Karpas-422 (cell line): ENCODE results near the gene MEF2A. TPM values are rescaled to one million over a fixed set of nuclear protein-coding genes. Genes with fewer than 3 reads are reported as not detected.
A peak's percentile ranks its signal among the peaks of the same experiment; 100 is the strongest.

Experiments
- DNase-seq: peaks from one replicate; pipeline ENCODE4 v3.0.0-alpha.2; 2015
- H2AFZ ChIP-seq: fragments of 200-600 bp; sonication (generic); 2 replicates; pipeline ENCODE4 v1.6.1; 2014; ENCODE audit warnings: antibody characterized with exemption, low read length, mixed read lengths
- H3K27ac ChIP-seq: fragments of 200-600 bp; sonication (generic); 2 replicates; pipeline ENCODE4 v1.5.1; 2014; ENCODE audit warnings: mild to moderate bottlenecking, low read length, moderate library complexity
- H3K27me3 ChIP-seq: fragments of 200-600 bp; sonication (generic); 2 replicates; pipeline ENCODE4 v1.6.1; 2014; ENCODE audit warnings: low read length, mixed read lengths
- H3K36me3 ChIP-seq: fragments of 200-600 bp; sonication (generic); 2 replicates; pipeline ENCODE4 v1.6.1; 2014; ENCODE audit warnings: low read length, mixed read lengths; ENCODE audit not compliant: insufficient read depth
- H3K4me1 ChIP-seq: fragments of 200-600 bp; sonication (generic); 2 replicates; pipeline ENCODE4 v1.6.1; 2014; ENCODE audit warnings: mild to moderate bottlenecking, low read length, mixed read lengths
- H3K4me2 ChIP-seq: fragments of 200-600 bp; sonication (generic); 2 replicates; pipeline ENCODE4 v1.6.1; 2014; ENCODE audit warnings: low read length, low read depth, mild to moderate bottlenecking; ENCODE audit not compliant: poor library complexity, severe bottlenecking
- H3K4me3 ChIP-seq: fragments of 200-600 bp; sonication (generic); 2 replicates; pipeline ENCODE4 v1.5.1; 2014; ENCODE audit warnings: mild to moderate bottlenecking, antibody characterized with exemption, low read length, mixed read lengths
- H3K79me2 ChIP-seq: fragments of 200-600 bp; sonication (generic); 2 replicates; pipeline ENCODE4 v1.6.1; 2014; ENCODE audit warnings: mild to moderate bottlenecking, low read length, mixed read lengths
- H3K9ac ChIP-seq: fragments of 200-600 bp; sonication (generic); 2 replicates; pipeline ENCODE4 v1.6.0; 2014; ENCODE audit warnings: low read length
- H3K9me2 ChIP-seq: fragments of 200-600 bp; sonication (generic), shearing (Covaris generic); replicated peaks from 2 replicates; pipeline ENCODE4 v1.6.0; 2014; ENCODE audit warnings: mild to moderate bottlenecking, low read length, moderate library complexity; ENCODE audit not compliant: insufficient read depth
- H3K9me3 ChIP-seq: fragments of 300-700, 200-600 bp; sonication (generic); 2 replicates; pipeline ENCODE4 v1.6.1; 2014; ENCODE audit warnings: low read length, mixed read lengths
- H4K20me1 ChIP-seq: fragments of 200-600 bp; sonication (generic); 2 replicates; pipeline ENCODE4 v1.6.1; 2014; ENCODE audit warnings: mild to moderate bottlenecking, antibody characterized with exemption, low read length, low read depth; ENCODE audit not compliant: insufficient read depth
- total RNA-seq: library from RNA; depleted of rRNA; stranded (reverse); fragments of >200 nt; shearing (Covaris generic); gene quantifications from 2 replicates; pipeline ENCODE4 v1.2.3, GENCODE V29; 2014; ENCODE audit warnings: low replicate concordance

Gene MEF2A
- total RNA-seq, 1 experiment from 2014 or later = 144 TPM

GRCh38 chr15:99615460-99615859, 49.7 kb downstream of the MEF2A start:
- Histone ChIP-seq H3K36me3 (peaks cover 6% of the 10 kb centered on the region; the same call in 1 of the 2 replicates), H3K9ac (no peak overlapping the region), H3K9me2 (no peaks in the 10 kb centered on the region), H3K4me2 (peak overlapping the region; percentile 21), H3K4me1 (peaks cover 48% of the 10 kb centered on the region), H2AFZ (no peak overlapping the region), H3K27ac (peak overlapping the region; percentile 50), H3K4me3 (no peak overlapping the region), H3K79me2 (peaks cover 100% of the 10 kb centered on the region), H3K27me3 (no peaks in the 10 kb centered on the region), H3K9me3 (no peaks in the 10 kb centered on the region), H4K20me1 (peaks cover 5% of the 10 kb centered on the region)
- DNase-seq = no peak

DNA sequence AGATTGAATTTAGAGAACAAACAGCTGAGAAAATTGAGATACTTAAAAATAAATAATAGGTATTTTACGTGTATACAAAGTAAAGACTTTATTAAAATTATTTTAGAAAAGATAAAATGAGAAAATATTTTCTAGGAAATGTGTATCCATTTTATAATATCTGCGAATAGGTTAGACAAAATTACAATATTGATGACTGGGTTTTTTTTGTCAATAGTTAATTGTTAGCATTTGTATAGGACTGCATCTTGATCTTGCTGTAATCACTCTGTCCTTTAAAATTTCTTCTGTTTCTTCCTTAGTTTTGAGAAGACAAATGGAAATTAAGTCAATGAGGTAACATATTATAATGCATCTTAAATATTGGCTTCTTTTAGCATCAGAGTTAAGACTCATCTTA, 50.3 kb downstream of the MEF2A start:
- Histone ChIP-seq H3K27ac (no peak overlapping the region; the same call in 1 of the 2 replicates), H2AFZ (no peak overlapping the region), H3K4me2 (no peak overlapping the region), H3K4me3 (no peak overlapping the region), H3K9me3 (no peaks in the 10 kb centered on the region), H3K36me3 (peaks cover 10% of the 10 kb centered on the region), H3K4me1 (peaks cover 47% of the 10 kb centered on the region), H3K9ac (no peak overlapping the region), H3K9me2 (no peaks in the 10 kb centered on the region), H3K27me3 (no peaks in the 10 kb centered on the region), H3K79me2 (peaks cover 100% of the 10 kb centered on the region), H4K20me1 (peaks cover 5% of the 10 kb centered on the region)
- no peak for DNase-seq

- peak overlapping the region; percentile 17 for H3K4me2 ChIP-seq
- H3K79me2 ChIP-seq = peaks cover 100% of the 10 kb centered on the region
Measured at GRCh38 chr15:99616773-99617342, 51.1 kb downstream of the MEF2A start.

GRCh38 chr15:99618941-99619411, 53.2 kb downstream of the MEF2A start:
- Histone ChIP-seq H3K4me1 (peaks cover 30% of the 10 kb centered on the region), H3K4me2 (no peak overlapping the region), H3K79me2 (peaks cover 99% of the 10 kb centered on the region)

More at GRCh38 chr15:99616773-99617342, 51.1 kb downstream of the MEF2A start:
- Histone ChIP-seq H3K4me3 (no peak overlapping the region), H3K9me2 (no peaks in the 10 kb centered on the region), H4K20me1 (no peaks in the 10 kb centered on the region), H3K4me1 (peaks cover 40% of the 10 kb centered on the region), H3K36me3 (peaks cover 18% of the 10 kb centered on the region), H2AFZ (no peak overlapping the region), H3K9ac (no peak overlapping the region), H3K27ac (peak overlapping the region; percentile 32; the same call in 1 of the 2 replicates), H3K9me3 (no peaks in the 10 kb centered on the region), H3K27me3 (no peaks in the 10 kb centered on the region)
- no peak for DNase-seq

GRCh38 chr15:99619712-99620111, 53.9 kb downstream of the MEF2A start:
- no peaks in the 10 kb centered on the region for H4K20me1 ChIP-seq
- H3K27me3 ChIP-seq = no peaks in the 10 kb centered on the region
- no peak overlapping the region for H3K4me2 ChIP-seq
- no peaks in the 10 kb centered on the region for H3K9me3 ChIP-seq
- no peaks in the 10 kb centered on the region for H3K9me2 ChIP-seq
- no peak overlapping the region for H2AFZ ChIP-seq
- no peak overlapping the region for H3K27ac ChIP-seq
- no peak overlapping the region for H3K4me3 ChIP-seq
- H3K79me2 ChIP-seq = peaks cover 99% of the 10 kb centered on the region
- H3K9ac ChIP-seq = no peak overlapping the region
- H3K36me3 ChIP-seq = peaks cover 40% of the 10 kb centered on the region
- peaks cover 22% of the 10 kb centered on the region for H3K4me1 ChIP-seq
- no peak for DNase-seq

More at GRCh38 chr15:99618941-99619411, 53.2 kb downstream of the MEF2A start:
- Histone ChIP-seq H4K20me1 (no peaks in the 10 kb centered on the region), H3K9me2 (no peaks in the 10 kb centered on the region), H3K4me3 (no peak overlapping the region), H3K27me3 (no peaks in the 10 kb centered on the region), H3K36me3 (peaks cover 33% of the 10 kb centered on the region), H3K9ac (no peak overlapping the region), H3K9me3 (no peaks in the 10 kb centered on the region), H3K27ac (no peak overlapping the region), H2AFZ (no peak overlapping the region)
- no peak for DNase-seq

DNA sequence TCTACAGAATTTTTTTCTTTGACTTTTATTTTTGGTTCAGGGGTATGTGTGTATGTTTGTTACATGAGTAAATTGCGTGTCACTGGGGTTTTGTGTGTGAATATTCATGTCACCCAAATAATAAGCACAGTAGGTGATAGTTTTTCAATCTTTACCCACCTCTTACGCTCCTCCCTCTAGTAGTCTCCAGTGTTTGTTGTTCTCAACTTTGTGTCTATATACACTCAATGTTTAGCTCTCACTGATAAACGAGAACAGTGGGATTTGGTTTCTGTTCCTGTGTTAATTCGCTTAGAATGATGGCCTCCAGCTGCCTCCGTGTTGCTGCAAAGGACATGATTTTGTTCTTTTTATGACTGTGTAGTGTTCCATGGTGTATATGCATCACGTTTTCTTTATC, 54.4 kb downstream of the MEF2A start:
- Histone ChIP-seq H3K79me2 (peaks cover 99% of the 10 kb centered on the region), H3K9me2 (no peaks in the 10 kb centered on the region), H3K9me3 (no peaks in the 10 kb centered on the region), H3K4me2 (no peak overlapping the region), H3K27me3 (no peaks in the 10 kb centered on the region), H3K4me1 (peaks cover 18% of the 10 kb centered on the region), H3K36me3 (peaks cover 44% of the 10 kb centered on the region), H2AFZ (no peak overlapping the region), H3K4me3 (no peak overlapping the region), H4K20me1 (no peaks in the 10 kb centered on the region), H3K9ac (no peak overlapping the region), H3K27ac (no peak overlapping the region)
- no peak for DNase-seq

- Histone ChIP-seq H3K4me2 (no peak overlapping the region), H2AFZ (no peak overlapping the region), H3K79me2 (peaks cover 99% of the 10 kb centered on the region), H3K27ac (no peak overlapping the region), H3K9ac (no peak overlapping the region), H3K4me1 (peaks cover 6% of the 10 kb centered on the region), H3K9me2 (no peaks in the 10 kb centered on the region), H3K27me3 (no peaks in the 10 kb centered on the region), H3K9me3 (no peaks in the 10 kb centered on the region), H3K4me3 (no peak overlapping the region), H4K20me1 (no peaks in the 10 kb centered on the region), H3K36me3 (peaks cover 49% of the 10 kb centered on the region)
- DNase-seq = no peak
Measured at GRCh38 chr15:99621767-99622166, 56.0 kb downstream of the MEF2A start.

DNA sequence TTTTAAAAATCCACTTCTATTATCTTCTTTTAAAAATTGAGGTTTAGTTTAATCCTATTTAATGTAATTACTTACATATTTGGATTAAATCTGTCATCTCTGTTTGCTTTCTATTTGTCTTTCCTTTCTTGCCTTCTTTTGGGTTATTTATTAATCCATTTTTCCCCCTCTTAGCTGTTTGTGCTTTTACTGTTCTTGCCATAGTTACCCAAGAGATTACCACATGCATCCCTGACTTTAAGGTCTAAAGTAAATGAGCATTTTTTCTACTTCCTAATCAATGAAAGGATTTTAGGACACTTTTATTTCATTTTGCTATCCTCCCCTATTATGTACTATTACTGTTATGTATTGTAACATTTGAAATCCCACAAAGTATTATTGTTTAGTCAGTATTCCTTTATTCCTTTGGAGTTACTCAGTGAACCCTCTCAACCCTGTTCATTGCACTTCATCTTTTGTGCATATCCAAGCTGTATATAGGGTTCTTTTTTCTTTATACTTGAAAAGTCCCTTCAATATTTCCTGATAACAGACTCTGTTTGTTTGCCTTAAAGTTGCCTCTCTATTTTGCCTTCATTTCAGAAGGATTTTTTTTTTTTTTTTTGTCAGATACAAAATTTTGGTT, 62.7 kb downstream of the MEF2A start:
- Histone ChIP-seq H3K4me3 (no peak overlapping the region), H3K27ac (peak overlapping the region; percentile 12; the same call in 1 of the 2 replicates), H3K9me2 (no peaks in the 10 kb centered on the region), H3K36me3 (peaks cover 43% of the 10 kb centered on the region), H2AFZ (no peak overlapping the region), H3K4me2 (no peak overlapping the region), H4K20me1 (no peaks in the 10 kb centered on the region), H3K79me2 (peaks cover 93% of the 10 kb centered on the region), H3K9me3 (no peaks in the 10 kb centered on the region), H3K4me1 (peaks cover 24% of the 10 kb centered on the region), H3K9ac (no peak overlapping the region), H3K27me3 (no peaks in the 10 kb centered on the region)
- no peak for DNase-seq
